ENCODE results near the gene ZMYND10.

The ZMYND10 gene

GRCh38 chr3:50322386-50323091 lies 23.0 kb downstream of the ZMYND10 start, which contains the start of gene HYAL2:
Gene HYAL2 (minus strand): TSS chr3:50322745. CDS start chr3:50320489, 2,256 bp downstream.
- DNase-seq (ENCODE audit: low read depth), result peak; percentile 62
- no peak for TF ChIP-seq CTCF (IDR thresholded peaks at IDR 0.05; ENCODE audit: low read length, missing control alignments)
- H3K4me3 ChIP-seq (replicated peaks; ENCODE audit: low read depth, low read length), result peak within 1 kb of the TSS; percentile 79

- DNase-seq (ENCODE audit: low read depth), result no peak
- no peak for TF ChIP-seq CTCF (IDR thresholded peaks at IDR 0.05; ENCODE audit: low read length, missing control alignments)
- H3K4me3 ChIP-seq (replicated peaks; ENCODE audit: low read depth, low read length), result peak overlapping the region; percentile 79
Observed at GRCh38 chr3:50322115-50322385, 23.5 kb downstream of the ZMYND10 start.

- DNase-seq (ENCODE audit: low read depth), result peak; percentile 89
- TF ChIP-seq CTCF (IDR thresholded peaks at IDR 0.05; ENCODE audit: low read length, missing control alignments), result peak; percentile 53
- H3K4me3 ChIP-seq (replicated peaks; ENCODE audit: low read depth, low read length), result peak overlapping the region; percentile 79
Observed at GRCh38 chr3:50321336-50322114, 24.0 kb downstream of the ZMYND10 start.

- peak overlapping the region; percentile 79 for H3K4me3 ChIP-seq (replicated peaks; ENCODE audit: low read depth, low read length)
- DNase-seq (ENCODE audit: low read depth), result peak; percentile 69
- no peak for TF ChIP-seq CTCF (IDR thresholded peaks at IDR 0.05; ENCODE audit: low read length, missing control alignments)
Observed at GRCh38 chr3:50320853-50321335, 24.6 kb downstream of the ZMYND10 start.

- peak overlapping the region; percentile 79 for H3K4me3 ChIP-seq (replicated peaks; ENCODE audit: low read depth, low read length)
- TF ChIP-seq CTCF (IDR thresholded peaks at IDR 0.05; ENCODE audit: low read length, missing control alignments), result no peak
- DNase-seq (ENCODE audit: low read depth), result no peak
Observed at GRCh38 chr3:50319894-50320625, 25.5 kb downstream of the ZMYND10 start.

- DNase-seq (ENCODE audit: low read depth), result no peak
- TF ChIP-seq CTCF (IDR thresholded peaks at IDR 0.05; ENCODE audit: low read length, missing control alignments), result no peak
- H3K4me3 ChIP-seq (replicated peaks; ENCODE audit: low read depth, low read length), result no peak overlapping the region
Observed at GRCh38 chr3:50319181-50319893, 26.2 kb downstream of the ZMYND10 start.
